Trophoblast cell (in vitro differentiated cells and primary cell): ENCODE measurements around the gene TK1.
A peak's percentile ranks its signal among the peaks of the same experiment; 100 is the strongest.

Source experiments
- DNase-seq, 2 donors: peaks; one replicate each; pipeline ENCODE4 v3.0.0-alpha.2; 2016
- H2AFZ ChIP-seq: 2 replicates; pipeline ENCODE4 v1.6.1; 2013; ENCODE audit warnings: low read length, moderate library complexity, mild to moderate bottlenecking; ENCODE audit not compliant: insufficient read depth, poor library complexity
- H2AK5ac ChIP-seq: 2 replicates; pipeline ENCODE4 v1.6.1; 2013; ENCODE audit warnings: mild to moderate bottlenecking, low read length
- H2BK120ac ChIP-seq: 2 replicates; pipeline ENCODE4 v1.6.1; 2013; ENCODE audit warnings: low read length, mild to moderate bottlenecking, moderate library complexity; ENCODE audit not compliant: insufficient read depth, poor library complexity
- H2BK12ac ChIP-seq: 2 replicates; pipeline ENCODE4 v1.6.1; 2013; ENCODE audit warnings: mild to moderate bottlenecking, low read length, moderate library complexity
- H2BK5ac ChIP-seq: 2 replicates; pipeline ENCODE4 v1.6.1; 2013; ENCODE audit warnings: low read length, low read depth, moderate library complexity, mild to moderate bottlenecking; ENCODE audit not compliant: poor library complexity
- H3K14ac ChIP-seq: 2 replicates; pipeline ENCODE4 v1.6.1; 2013; ENCODE audit warnings: mild to moderate bottlenecking, low read length
- H3K18ac ChIP-seq: 2 replicates; pipeline ENCODE4 v1.6.1; 2013; ENCODE audit warnings: mild to moderate bottlenecking, low read length
- H3K23ac ChIP-seq: 2 replicates; pipeline ENCODE4 v1.6.1; 2013; ENCODE audit warnings: low read length
- H3K27ac ChIP-seq: 2 replicates; pipeline ENCODE4 v1.5.1; 2013; ENCODE audit warnings: low read depth, mild to moderate bottlenecking, inconsistent platforms, low read length, moderate library complexity
- H3K27me3 ChIP-seq: 2 replicates; pipeline ENCODE4 v1.6.1; 2013; ENCODE audit warnings: inconsistent platforms, mild to moderate bottlenecking, low read length, moderate library complexity; ENCODE audit not compliant: insufficient read depth
- H3K36me3 ChIP-seq, 2 experiments: 1 replicate in 1 of 2; 2 replicates in 1 of 2; pipeline ENCODE4 v1.6.1; 2013; ENCODE audit warnings: low read length in 2 of 2, mild to moderate bottlenecking in 2 of 2, moderate library complexity in 1 of 2; ENCODE audit not compliant: insufficient read depth in 2 of 2, control insufficient read depth in 1 of 2
- H3K4ac ChIP-seq: 2 replicates; pipeline ENCODE4 v1.6.1; 2013; ENCODE audit warnings: low read depth, mild to moderate bottlenecking, low read length, moderate library complexity
- H3K4me1 ChIP-seq, 2 experiments: 1 replicate in 1 of 2; 2 replicates in 1 of 2; pipeline ENCODE4 v1.6.1; 2013; ENCODE audit warnings: low read length in 2 of 2, mild to moderate bottlenecking in 2 of 2, moderate library complexity in 1 of 2; ENCODE audit not compliant: insufficient read depth in 2 of 2, control insufficient read depth in 1 of 2
- H3K4me2 ChIP-seq: 2 replicates; pipeline ENCODE4 v1.6.1; 2013; ENCODE audit warnings: inconsistent platforms, mild to moderate bottlenecking, low read length, moderate library complexity
- H3K4me3 ChIP-seq: 2 replicates; pipeline ENCODE4 v1.5.1; 2013; ENCODE audit warnings: mild to moderate bottlenecking, low read depth, low read length, inconsistent platforms
- H3K79me1 ChIP-seq: one replicate; pipeline ENCODE4 v1.6.1; 2013; ENCODE audit warnings: low read length
- H3K79me2 ChIP-seq: 2 replicates; pipeline ENCODE4 v1.6.1; 2013; ENCODE audit warnings: low read length, mild to moderate bottlenecking; ENCODE audit not compliant: control insufficient read depth, insufficient read depth, poor library complexity
- H3K9ac ChIP-seq: 2 replicates; pipeline ENCODE4 v1.6.1; 2013; ENCODE audit warnings: mild to moderate bottlenecking, low read length
- H3K9me3 ChIP-seq: 2 replicates; pipeline ENCODE4 v1.6.1; 2013; ENCODE audit warnings: low read depth, mild to moderate bottlenecking, control low read depth, inconsistent platforms, low read length; ENCODE audit not compliant: insufficient read depth
- H4K12ac ChIP-seq: 2 replicates; pipeline ENCODE4 v1.6.1; 2013; ENCODE audit warnings: low read depth, mild to moderate bottlenecking, low read length, moderate library complexity
- H4K8ac ChIP-seq: 2 replicates; pipeline ENCODE4 v1.6.1; 2013; ENCODE audit warnings: low read depth, mild to moderate bottlenecking, low read length, moderate library complexity
- H4K91ac ChIP-seq: one replicate; pipeline ENCODE4 v1.6.1; 2013; ENCODE audit warnings: low read depth, mild to moderate bottlenecking, low read length, moderate library complexity
- WGBS: extraction: QIAGEN DNeasy Blood & Tissue Kit; methylation state at CpG from one replicate; pipeline ENCODE4 v1.1.7; 2013; ENCODE audit warnings: missing lambda C conversion rate; ENCODE audit not compliant: insufficient read length, insufficient coverage; ENCODE audit errors: extremely low coverage; 5-methylcytosine and 5-hydroxymethylcytosine counted together

The TK1 gene

DNA sequence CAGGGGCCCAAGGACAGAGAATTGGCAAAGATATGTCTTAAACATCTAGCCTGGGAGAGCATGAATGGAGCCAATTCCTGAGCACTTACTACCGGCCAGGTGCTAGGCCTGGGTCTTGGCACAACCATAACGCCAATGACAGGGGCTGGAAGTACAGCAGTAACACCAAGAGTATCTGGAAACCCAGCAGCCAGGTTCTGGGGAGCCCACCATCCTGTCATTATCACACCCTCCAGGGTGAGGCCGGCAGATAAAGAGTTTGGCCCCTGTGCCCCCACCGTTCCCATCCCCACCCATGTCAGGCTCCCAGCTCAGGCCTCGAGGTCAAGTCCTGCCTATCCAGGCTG is 56.8 kb downstream of the TK1 start:
- Histone ChIP-seq H2AK5ac (no peak overlapping the region), H3K4ac (no peak overlapping the region), H3K9ac (no peak overlapping the region), H3K79me1 (peaks cover 14% of the 10 kb centered on the region), H3K27me3 (no peaks in the 10 kb centered on the region), H3K9me3 (no peaks in the 10 kb centered on the region), H2BK12ac (no peak overlapping the region), H3K27ac (no peak overlapping the region), H3K18ac (no peak overlapping the region), H3K4me1 (peaks cover 6 to 20% of the 10 kb centered on the region in 2 experiments), H2AFZ (no peak overlapping the region), H3K36me3 (peaks cover 14 to 15% of the 10 kb centered on the region in 2 experiments), H2BK120ac (no peak overlapping the region), H4K12ac (no peak overlapping the region), H4K91ac (no peak overlapping the region), H3K4me2 (no peak overlapping the region), H3K4me3 (no peak overlapping the region), H4K8ac (no peak overlapping the region), H3K14ac (no peak overlapping the region), H2BK5ac (no peak overlapping the region), H3K79me2 (peaks cover 10% of the 10 kb centered on the region), H3K23ac (no peak overlapping the region)
- no peak for DNase-seq
- WGBS = no CpG with 5 or more reads among the region's 5 CpGs

DNA sequence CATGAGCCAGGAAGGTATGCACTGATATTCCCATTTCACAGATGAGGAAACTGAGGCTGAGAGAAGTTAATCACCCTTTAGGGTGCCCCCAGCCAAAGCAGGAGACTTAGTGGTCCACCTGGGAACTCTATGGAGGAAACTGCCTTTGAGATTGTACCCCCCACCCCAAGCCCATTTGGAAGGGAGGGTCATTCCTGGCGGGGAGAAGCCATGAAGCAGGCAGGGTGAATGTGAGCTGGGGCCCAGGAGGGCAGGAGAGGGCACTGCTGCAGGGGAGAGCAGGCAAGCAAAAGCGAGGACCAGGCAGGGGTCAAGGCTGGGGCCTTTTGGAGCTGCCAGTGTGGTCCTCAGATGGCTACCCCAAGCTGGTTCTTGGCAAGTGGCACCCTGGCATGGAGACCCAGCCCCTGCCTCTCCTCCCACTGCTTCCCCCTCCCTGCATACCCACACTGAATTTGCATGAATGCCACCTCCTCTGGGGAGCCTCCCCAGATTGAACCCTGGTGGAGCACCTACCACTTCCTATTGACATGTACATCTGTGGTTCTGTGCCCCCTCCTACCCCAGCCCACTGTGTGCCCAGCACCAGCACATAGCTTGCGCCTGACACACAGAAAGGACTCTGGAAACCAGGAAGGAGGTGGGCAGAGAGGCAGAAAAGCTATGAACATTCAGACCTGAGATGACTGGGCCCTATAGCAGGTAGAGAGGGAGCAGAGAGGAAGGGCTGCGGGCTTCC is 57.3 kb downstream of the TK1 start:
- no peak overlapping the region for H2BK12ac ChIP-seq
- H3K18ac ChIP-seq = no peak overlapping the region
- peak overlapping the region; percentile 41 for H4K91ac ChIP-seq
- H2AFZ ChIP-seq = no peak overlapping the region
- H3K79me2 ChIP-seq = peaks cover 10% of the 10 kb centered on the region
- H2AK5ac ChIP-seq = peak overlapping the region; percentile 55
- H3K14ac ChIP-seq = no peak overlapping the region
- no peak overlapping the region for H3K27ac ChIP-seq
- no peak overlapping the region for H3K23ac ChIP-seq
- peak overlapping the region; percentile 6 for H4K8ac ChIP-seq
- no peak overlapping the region for H2BK120ac ChIP-seq
- H3K4me2 ChIP-seq = no peak overlapping the region
- no peak overlapping the region for H3K9ac ChIP-seq
- no peak overlapping the region for H3K4ac ChIP-seq
- H2BK5ac ChIP-seq = no peak overlapping the region
- no peaks in the 10 kb centered on the region for H3K9me3 ChIP-seq
- H3K27me3 ChIP-seq = no peaks in the 10 kb centered on the region
- no peak overlapping the region for H4K12ac ChIP-seq
- H3K79me1 ChIP-seq = peaks cover 14% of the 10 kb centered on the region
- H3K4me3 ChIP-seq = no peak overlapping the region
- H3K4me1 ChIP-seq = peaks cover 6 to 20% of the 10 kb centered on the region in 2 experiments
- no peak for DNase-seq
- no CpG with 5 or more reads among the region's 4 CpGs for WGBS
- peaks cover 19 to 20% of the 10 kb centered on the region in 2 experiments for H3K36me3 ChIP-seq

DNA sequence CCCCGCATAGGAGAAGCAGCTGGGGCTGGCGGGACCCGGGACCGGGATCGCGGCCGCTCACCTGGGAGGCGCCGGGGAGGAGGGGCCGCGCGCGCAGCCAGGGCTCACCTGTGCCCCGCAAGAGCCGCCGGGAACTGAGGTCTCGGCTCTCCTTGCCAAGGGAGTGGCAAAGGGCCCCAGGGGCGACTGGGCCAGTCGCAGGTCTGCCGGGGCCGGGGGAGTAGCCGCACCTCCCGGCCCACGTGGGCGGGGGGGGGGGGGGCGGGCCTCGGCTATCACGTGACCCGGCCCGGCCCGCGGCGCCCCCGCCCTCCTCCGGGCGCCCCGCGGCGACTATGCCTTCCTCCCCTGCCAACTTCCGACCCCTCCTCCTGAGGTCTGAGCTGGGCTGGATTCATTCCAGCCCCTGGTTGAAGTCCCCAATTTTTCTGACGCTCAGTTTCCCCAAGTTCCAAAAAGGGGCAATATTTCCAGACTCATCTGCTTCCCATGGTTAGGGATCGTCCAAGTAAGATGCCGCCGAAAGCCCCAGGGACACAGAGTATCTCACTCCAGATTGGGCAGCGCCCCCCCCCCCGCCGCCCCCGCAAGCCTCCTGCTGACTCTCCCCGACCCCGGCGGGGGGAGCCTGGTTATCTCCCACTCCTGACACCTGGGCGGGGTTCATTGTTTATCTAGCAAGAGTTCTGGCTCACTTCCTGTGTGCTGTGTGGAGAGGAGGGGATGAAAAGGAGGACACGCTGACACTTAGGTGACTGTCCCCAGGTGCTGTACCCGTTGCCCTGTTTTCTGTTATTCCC is 58.1 kb downstream of the TK1 start, which contains the start of gene TMC6:
TMC6 (minus strand) TSS at position 205 of the 800 bp plus-strand sequence. CDS start 1,923 bp downstream, outside the sequence.
- Histone ChIP-seq H3K4me2 (peak within 1 kb of the TSS; percentile 88), H3K27me3 (no peaks in the 10 kb centered on the region), H3K79me2 (peaks cover 10% of the 10 kb centered on the region), H3K4me1 (peaks cover 6 to 20% of the 10 kb centered on the region in 2 experiments), H3K4ac (peak within 1 kb of the TSS; percentile 37), H3K14ac (peak within 1 kb of the TSS; percentile 84), H4K8ac (peak within 1 kb of the TSS; percentile 90), H2BK5ac (peak within 1 kb of the TSS; percentile 92), H3K9me3 (peaks cover 2% of the 10 kb centered on the region), H2BK12ac (peak within 1 kb of the TSS; percentile 32), H3K23ac (no peak within 1 kb of the TSS), H3K27ac (peak within 1 kb of the TSS; percentile 83), H4K91ac (peak within 1 kb of the TSS; percentile 91), H2AFZ (peak within 1 kb of the TSS; percentile 74), H3K36me3 (peaks cover 27 to 28% of the 10 kb centered on the region in 2 experiments), H3K79me1 (peaks cover 14% of the 10 kb centered on the region), H3K18ac (peak within 1 kb of the TSS; percentile 87), H3K4me3 (peak within 1 kb of the TSS; percentile 79), H3K9ac (peak within 1 kb of the TSS; percentile 85), H2AK5ac (peak within 1 kb of the TSS; percentile 55), H4K12ac (peak within 1 kb of the TSS; percentile 76), H2BK120ac (peak within 1 kb of the TSS; percentile 89)
- DNase-seq = peak; percentile 40 to 70
- WGBS = no CpG with 5 or more reads among the region's 54 CpGs

DNA sequence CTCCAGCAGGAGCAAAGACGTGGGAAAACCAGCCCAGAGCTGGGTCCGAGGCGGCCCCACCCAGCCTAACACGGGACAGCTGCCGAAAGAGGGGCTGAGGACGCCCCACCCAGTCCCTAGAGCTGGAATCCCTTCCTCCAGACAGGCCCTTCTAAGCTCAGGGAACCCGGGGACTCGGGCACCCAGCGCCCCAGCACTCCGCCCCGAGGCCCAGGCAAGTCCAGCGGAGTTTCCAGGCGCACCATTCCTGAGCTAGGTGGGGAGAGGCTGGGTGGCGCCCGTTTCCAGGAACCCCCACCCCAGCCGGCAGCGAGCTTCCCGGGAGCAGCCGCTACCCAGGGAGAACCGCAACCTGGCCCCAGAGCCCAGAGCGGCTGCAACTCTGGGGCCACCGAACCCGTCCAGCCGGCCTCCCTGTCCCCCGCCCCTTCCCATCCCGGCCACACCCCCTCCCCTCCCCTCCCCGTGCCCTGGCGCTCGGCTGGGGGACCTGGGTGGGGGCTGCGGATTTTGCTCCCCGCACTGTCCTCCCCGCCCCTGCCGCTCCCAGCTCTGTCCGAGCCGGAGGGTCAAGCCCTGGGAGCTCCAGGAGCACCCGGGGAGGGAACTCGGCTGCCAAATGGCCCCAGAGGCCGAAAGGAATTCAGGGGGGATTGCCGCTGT is 58.8 kb downstream of the TK1 start:
- DNase-seq = no peak
- peak overlapping the region; percentile 90 for H4K8ac ChIP-seq
- peaks cover 33 to 35% of the 10 kb centered on the region in 2 experiments for H3K36me3 ChIP-seq
- H3K4me2 ChIP-seq = peak overlapping the region; percentile 88
- H2BK12ac ChIP-seq = peak overlapping the region; percentile 32
- H4K91ac ChIP-seq = peak overlapping the region; percentile 91
- peak overlapping the region; percentile 74 for H2AFZ ChIP-seq
- peaks cover 6 to 20% of the 10 kb centered on the region in 2 experiments for H3K4me1 ChIP-seq
- peak overlapping the region; percentile 87 for H3K18ac ChIP-seq
- H3K9ac ChIP-seq = peak overlapping the region; percentile 85
- peak overlapping the region; percentile 76 for H4K12ac ChIP-seq
- no peaks in the 10 kb centered on the region for H3K27me3 ChIP-seq
- peak overlapping the region; percentile 37 for H3K4ac ChIP-seq
- H2AK5ac ChIP-seq = peak overlapping the region; percentile 55
- H3K79me2 ChIP-seq = peaks cover 10% of the 10 kb centered on the region
- peak overlapping the region; percentile 84 for H3K14ac ChIP-seq
- H2BK120ac ChIP-seq = peak overlapping the region; percentile 89
- peak overlapping the region; percentile 79 for H3K4me3 ChIP-seq
- no peak overlapping the region for H3K23ac ChIP-seq
- peaks cover 14% of the 10 kb centered on the region for H3K79me1 ChIP-seq
- peaks cover 2% of the 10 kb centered on the region for H3K9me3 ChIP-seq
- peak overlapping the region; percentile 92 for H2BK5ac ChIP-seq
- peak overlapping the region; percentile 83 for H3K27ac ChIP-seq
- WGBS = no CpG with 5 or more reads among the region's 39 CpGs
